ENCODE measurements around the gene LPCAT1. TPM values are rescaled to one million over a fixed set of nuclear protein-coding genes. Genes with fewer than 3 reads are reported as not detected.

The LPCAT1 gene
- total RNA-seq, 1 donor from 2014 or later = 108 TPM

GRCh38 chr5:1440098-1440493, 83.7 kb downstream of the LPCAT1 start:
- Histone ChIP-seq H3K79me2 (ENCODE audit: low read depth) (no peaks in the 10 kb centered on the region), H3K27me3 (peaks cover 63% of the 10 kb centered on the region), H3K4me1 (peaks cover 8% of the 10 kb centered on the region), H2AFZ (replicated peaks) (no peak overlapping the region), H3K9ac (no peak overlapping the region), H3K4me2 (no peak overlapping the region), H3K9me3 (ENCODE audit: low read depth) (no peaks in the 10 kb centered on the region), H3K4me3 (no peak overlapping the region), H3K36me3 (no peaks in the 10 kb centered on the region), H4K20me1 (ENCODE audit: low read depth) (peaks cover 15% of the 10 kb centered on the region), H3K27ac (no peak overlapping the region), H3F3A (ENCODE audit: low read depth) (no peaks in the 10 kb centered on the region)
- Mint-ChIP-seq H3K27me3 (ENCODE audit: insufficient read depth, low read depth) (peaks cover 38% of the 10 kb centered on the region), H3K36me3 (no peaks in the 10 kb centered on the region), H3K4me1 (peaks cover 6% of the 10 kb centered on the region), H3K27ac (no peak overlapping the region), H3K4me3 (no peak overlapping the region), H3K9me3 (peaks cover 9% of the 10 kb centered on the region)
- no peak for DNase-seq (ENCODE audit: low spot score)
- no peak for TF ChIP-seq CTCF (IDR thresholded peaks at IDR 0.05)
- TF ChIP-seq EZH2phosphoT487 (IDR thresholded peaks at IDR 0.05) = no peak
- no peak for TF ChIP-seq EZH2 (IDR thresholded peaks at IDR 0.05)

- Histone ChIP-seq H3K27ac (no peak overlapping the region), H3K27me3 (peaks cover 57% of the 10 kb centered on the region), H3K79me2 (ENCODE audit: low read depth) (no peaks in the 10 kb centered on the region), H3F3A (ENCODE audit: low read depth) (no peaks in the 10 kb centered on the region), H2AFZ (replicated peaks) (no peak overlapping the region), H3K4me3 (no peak overlapping the region), H3K4me2 (no peak overlapping the region), H4K20me1 (ENCODE audit: low read depth) (peaks cover 15% of the 10 kb centered on the region), H3K9ac (no peak overlapping the region), H3K9me3 (ENCODE audit: low read depth) (no peaks in the 10 kb centered on the region), H3K4me1 (peaks cover 2% of the 10 kb centered on the region), H3K36me3 (no peaks in the 10 kb centered on the region)
- peaks cover 4% of the 10 kb centered on the region for H3K4me1 Mint-ChIP-seq
- H3K36me3 Mint-ChIP-seq = no peaks in the 10 kb centered on the region
- no peak overlapping the region for H3K4me3 Mint-ChIP-seq
- TF ChIP-seq EZH2phosphoT487 (IDR thresholded peaks at IDR 0.05) (no peak), EZH2 (IDR thresholded peaks at IDR 0.05) (no peak)
- peaks cover 35% of the 10 kb centered on the region for H3K27me3 Mint-ChIP-seq (ENCODE audit: insufficient read depth, low read depth)
- H3K27ac Mint-ChIP-seq = no peak overlapping the region
- peaks cover 11% of the 10 kb centered on the region for H3K9me3 Mint-ChIP-seq
- no peak for DNase-seq (ENCODE audit: low spot score)
These were observed 84.2 kb downstream of the LPCAT1 start for GRCh38 chr5:1439388-1440097.

GRCh38 chr5:1438871-1439270, 84.9 kb downstream of the LPCAT1 start:
- H3K27ac Mint-ChIP-seq = no peak overlapping the region
- no peak overlapping the region for H3K9ac ChIP-seq
- no peaks in the 10 kb centered on the region for H3K9me3 ChIP-seq (ENCODE audit: low read depth)
- H3K4me3 ChIP-seq = no peak overlapping the region
- no peaks in the 10 kb centered on the region for H3F3A ChIP-seq (ENCODE audit: low read depth)
- peaks cover 29% of the 10 kb centered on the region for H3K27me3 Mint-ChIP-seq (ENCODE audit: insufficient read depth, low read depth)
- no peaks in the 10 kb centered on the region for H3K4me1 Mint-ChIP-seq
- H3K4me1 ChIP-seq = no peaks in the 10 kb centered on the region
- H3K27me3 ChIP-seq = peaks cover 50% of the 10 kb centered on the region
- no peak overlapping the region for H3K4me2 ChIP-seq
- peaks cover 8% of the 10 kb centered on the region for H4K20me1 ChIP-seq (ENCODE audit: low read depth)
- H3K79me2 ChIP-seq (ENCODE audit: low read depth) = no peaks in the 10 kb centered on the region
- TF ChIP-seq EZH2 (IDR thresholded peaks at IDR 0.05) = no peak
- TF ChIP-seq EZH2phosphoT487 (IDR thresholded peaks at IDR 0.05) = no peak
- TF ChIP-seq CTCF (IDR thresholded peaks at IDR 0.05) = no peak
- DNase-seq (ENCODE audit: low spot score) = no peak
- no peak overlapping the region for H3K4me3 Mint-ChIP-seq
- no peak overlapping the region for H3K27ac ChIP-seq
- H2AFZ ChIP-seq (replicated peaks) = no peak overlapping the region
- no peaks in the 10 kb centered on the region for H3K36me3 Mint-ChIP-seq
- peaks cover 11% of the 10 kb centered on the region for H3K9me3 Mint-ChIP-seq
- H3K36me3 ChIP-seq = no peaks in the 10 kb centered on the region

- no peak overlapping the region for H2AFZ ChIP-seq (replicated peaks)
- Mint-ChIP-seq H3K4me3 (peak overlapping the region; percentile 21), H3K36me3 (no peaks in the 10 kb centered on the region), H3K9me3 (peaks cover 17% of the 10 kb centered on the region), H3K27ac (no peak overlapping the region), H3K27me3 (ENCODE audit: insufficient read depth, low read depth) (peaks cover 25% of the 10 kb centered on the region), H3K4me1 (no peaks in the 10 kb centered on the region)
- no peak overlapping the region for H3K4me3 ChIP-seq
- H3K79me2 ChIP-seq (ENCODE audit: low read depth) = no peaks in the 10 kb centered on the region
- H3K4me1 ChIP-seq = no peaks in the 10 kb centered on the region
- H3K4me2 ChIP-seq = no peak overlapping the region
- H3K27ac ChIP-seq = no peak overlapping the region
- no peaks in the 10 kb centered on the region for H3K36me3 ChIP-seq
- H4K20me1 ChIP-seq (ENCODE audit: low read depth) = peaks cover under 1% of the 10 kb centered on the region
- no peak for DNase-seq (ENCODE audit: low spot score)
- peaks cover 42% of the 10 kb centered on the region for H3K27me3 ChIP-seq
- H3K9me3 ChIP-seq (ENCODE audit: low read depth) = no peaks in the 10 kb centered on the region
- TF ChIP-seq EZH2phosphoT487 (IDR thresholded peaks at IDR 0.05) (no peak), EZH2 (IDR thresholded peaks at IDR 0.05) (no peak), CTCF (IDR thresholded peaks at IDR 0.05) (no peak)
- H3K9ac ChIP-seq = no peak overlapping the region
- H3F3A ChIP-seq (ENCODE audit: low read depth) = no peaks in the 10 kb centered on the region
These were observed 85.7 kb downstream of the LPCAT1 start for GRCh38 chr5:1437876-1438559.

Measured in neural progenitor cell (in vitro differentiated cells).